Measurements from ENCODE around the gene TRMT13. TPM values are rescaled to one million over a fixed set of nuclear protein-coding genes. Genes with fewer than 3 reads are reported as not detected.

The TRMT13 gene
- total RNA-seq = 6.4 TPM
- long read RNA-seq, transcript TRMT13-202 (11 exons, 3,129 nt) = major isoform, 6 of 10 reads
- long read RNA-seq, partial matches to known transcripts = 0 of 10 reads
- long read RNA-seq, other reads (novel, unspliced or antisense) = 4 of 10 reads

- DNase-seq (peak; percentile 95), ATAC-seq (peak; percentile 100)
- intact Hi-C loops (cut with micrococcal nuclease) = no loop called here
Measured at GRCh38 chr1:100132566-100133477, at the start of gene TRMT13, which contains the start of gene SASS6. Gene TRMT13 (plus strand): TSS chr1:100133163. CDS start chr1:100133169, 6 bp downstream. Gene SASS6 (minus strand): TSS chr1:100132930. CDS start chr1:100132814, 116 bp downstream.

GRCh38 chr1:100087396-100087795, 45.6 kb upstream of the TRMT13 start:
- intact Hi-C loops (cut with micrococcal nuclease) = no loop called here
- no peak for DNase-seq
- no peak for ATAC-seq

- no peak for DNase-seq
- intact Hi-C loops (cut with micrococcal nuclease) = no loop called here
- ATAC-seq = no peak
Measured at GRCh38 chr1:100089082-100089481, 43.9 kb upstream of the TRMT13 start.

GRCh38 chr1:100090471-100090870, 42.5 kb upstream of the TRMT13 start:
- ATAC-seq (no peak), DNase-seq (no peak)
- intact Hi-C loops (cut with micrococcal nuclease) = no loop called here

- ATAC-seq = peak; percentile 42
Measured at GRCh38 chr1:100100202-100100601, 32.8 kb upstream of the TRMT13 start.

GRCh38 chr1:100101564-100101963, 31.4 kb upstream of the TRMT13 start:
- ATAC-seq = no peak
- intact Hi-C loops (cut with micrococcal nuclease) = no loop called here
- no peak for DNase-seq

More at GRCh38 chr1:100100202-100100601, 32.8 kb upstream of the TRMT13 start:
- intact Hi-C loops (cut with micrococcal nuclease) = no loop called here
- no peak for DNase-seq

GRCh38 chr1:100107696-100108095, 25.3 kb upstream of the TRMT13 start:
- no peak for DNase-seq
- ATAC-seq = no peak
- intact Hi-C loops (cut with micrococcal nuclease) = no loop called here

GRCh38 chr1:100109554-100110066, 23.4 kb upstream of the TRMT13 start:
- DNase-seq (no peak), ATAC-seq (no peak)
- intact Hi-C loops (cut with micrococcal nuclease) = no loop called here

GRCh38 chr1:100115524-100115923, 17.4 kb upstream of the TRMT13 start:
- no peak for DNase-seq
- ATAC-seq = no peak
- intact Hi-C loops (cut with micrococcal nuclease) = no loop called here

- intact Hi-C loops (cut with micrococcal nuclease) = no loop called here
- ATAC-seq = no peak
- DNase-seq = no peak
Measured at GRCh38 chr1:100122177-100122576, 10.8 kb upstream of the TRMT13 start.

- intact Hi-C loops (cut with micrococcal nuclease) = no loop called here
- no peak for ATAC-seq
- no peak for DNase-seq
Measured at GRCh38 chr1:100127226-100127625, 5.7 kb upstream of the TRMT13 start.

- DNase-seq = no peak
- ATAC-seq = no peak
- intact Hi-C loops (cut with micrococcal nuclease) = no loop called here
Measured at GRCh38 chr1:100130552-100131077, 2.3 kb upstream of the TRMT13 start.

GRCh38 chr1:100131623-100132022, 1.3 kb upstream of the TRMT13 start:
- intact Hi-C loops (cut with micrococcal nuclease) = no loop called here
- ATAC-seq = no peak

GRCh38 chr1:100134872-100135271, 1.9 kb downstream of the TRMT13 start:
- intact Hi-C loops (cut with micrococcal nuclease) = no loop called here
- DNase-seq (no peak), ATAC-seq (no peak)

More at GRCh38 chr1:100131623-100132022, 1.3 kb upstream of the TRMT13 start:
- no peak for DNase-seq

- ATAC-seq = no peak
- intact Hi-C loops (cut with micrococcal nuclease) = no loop called here
- no peak for DNase-seq
Measured at GRCh38 chr1:100137602-100138001, 4.6 kb downstream of the TRMT13 start.

- intact Hi-C loops (cut with micrococcal nuclease) = loop anchor here (10.0 kb wide), 1 partner anchor 256 kb away; no protein-coding TSS in a partner anchor
- DNase-seq = no peak
- no peak for ATAC-seq
Measured at GRCh38 chr1:100141192-100141591, 8.2 kb downstream of the TRMT13 start.

GRCh38 chr1:100142343-100142742, 9.4 kb downstream of the TRMT13 start:
- intact Hi-C loops (cut with micrococcal nuclease) = loop anchor here (10.0 kb wide), 1 partner anchor 258 kb away; no protein-coding TSS in a partner anchor
- ATAC-seq (no peak), DNase-seq (no peak)

GRCh38 chr1:100145116-100145515, 12.2 kb downstream of the TRMT13 start:
- no peak for DNase-seq
- intact Hi-C loops (cut with micrococcal nuclease) = loop anchor here (10.0 kb wide), 1 partner anchor 260 kb away; no protein-coding TSS in a partner anchor
- ATAC-seq = no peak

GRCh38 chr1:100146958-100147357, 14.0 kb downstream of the TRMT13 start:
- intact Hi-C loops (cut with micrococcal nuclease) = loop anchor here (10.0 kb wide), 1 partner anchor 262 kb away; no protein-coding TSS in a partner anchor
- ATAC-seq (no peak), DNase-seq (no peak)

GRCh38 chr1:100147875-100148274, 14.9 kb downstream of the TRMT13 start:
- intact Hi-C loops (cut with micrococcal nuclease) = loop anchor here (10.0 kb wide), 1 partner anchor 263 kb away; no protein-coding TSS in a partner anchor
- ATAC-seq (no peak), DNase-seq (no peak)

Measured in left ventricle myocardium superior (tissue), 1 donor.